ENCODE results near the gene PPAN.
A peak's percentile ranks its signal among the peaks of the same experiment; 100 is the strongest.

Gene PPAN

GRCh38 chr19:10091370-10091687 is 14.8 kb upstream of the PPAN start:
- H3K4me3 ChIP-seq (ENCODE audit: low read depth, low read length) = no peak overlapping the region
- no peak overlapping the region for H3K27ac ChIP-seq
- no peak for DNase-seq
- no peaks in the 10 kb centered on the region for H3K27me3 ChIP-seq (ENCODE audit: insufficient read depth, low read depth, severe bottlenecking)
- no peaks in the 10 kb centered on the region for H3K9me3 ChIP-seq (ENCODE audit: severe bottlenecking)
- no peak for TF ChIP-seq CTCF (IDR thresholded peaks at IDR 0.05; ENCODE audit: low read depth, low read length)
- H3K36me3 ChIP-seq = no peaks in the 10 kb centered on the region

DNA sequence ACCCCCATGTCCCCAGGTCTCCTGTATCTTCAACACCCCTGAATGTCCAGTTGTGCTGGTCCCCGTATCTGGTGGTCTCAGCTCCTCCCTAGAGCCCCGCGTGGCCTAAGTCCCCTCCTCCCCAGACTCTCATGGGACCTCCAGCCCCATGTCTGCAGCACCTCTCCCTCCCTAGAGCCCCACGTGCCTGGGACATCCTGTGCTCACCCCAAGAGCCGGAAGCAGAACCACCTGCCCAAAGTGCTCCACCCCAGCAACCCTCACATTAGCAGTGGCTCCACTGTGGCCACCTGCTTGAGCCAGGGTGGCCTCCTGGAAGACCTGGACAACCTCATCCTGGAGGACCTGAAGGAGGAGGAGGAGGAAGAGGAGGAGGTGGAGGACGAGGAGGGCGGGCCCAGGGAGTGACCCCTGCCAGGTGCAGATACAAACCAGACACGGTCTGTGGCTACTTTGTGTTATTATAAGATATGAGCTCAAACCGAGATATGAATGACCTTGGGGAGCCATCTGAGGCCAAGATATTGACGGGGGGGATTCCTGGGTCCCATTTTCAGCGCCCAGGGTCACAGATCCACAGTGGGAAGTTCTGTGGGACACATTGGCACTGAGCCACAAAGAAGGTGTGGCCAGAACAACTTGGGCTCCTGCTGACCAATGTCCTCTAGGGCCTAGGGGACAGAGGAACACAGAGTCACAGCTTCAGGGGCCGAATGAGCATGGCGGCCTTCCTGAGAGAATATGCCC is 14.1 kb upstream of the PPAN start:
- DNase-seq = no peak
- no peaks in the 10 kb centered on the region for H3K9me3 ChIP-seq (ENCODE audit: severe bottlenecking)
- H3K27me3 ChIP-seq (ENCODE audit: insufficient read depth, low read depth, severe bottlenecking) = no peaks in the 10 kb centered on the region
- H3K4me3 ChIP-seq (ENCODE audit: low read depth, low read length) = no peak overlapping the region
- no peak overlapping the region for H3K27ac ChIP-seq
- TF ChIP-seq CTCF (IDR thresholded peaks at IDR 0.05; ENCODE audit: low read depth, low read length) = no peak
- H3K36me3 ChIP-seq = no peaks in the 10 kb centered on the region

DNA sequence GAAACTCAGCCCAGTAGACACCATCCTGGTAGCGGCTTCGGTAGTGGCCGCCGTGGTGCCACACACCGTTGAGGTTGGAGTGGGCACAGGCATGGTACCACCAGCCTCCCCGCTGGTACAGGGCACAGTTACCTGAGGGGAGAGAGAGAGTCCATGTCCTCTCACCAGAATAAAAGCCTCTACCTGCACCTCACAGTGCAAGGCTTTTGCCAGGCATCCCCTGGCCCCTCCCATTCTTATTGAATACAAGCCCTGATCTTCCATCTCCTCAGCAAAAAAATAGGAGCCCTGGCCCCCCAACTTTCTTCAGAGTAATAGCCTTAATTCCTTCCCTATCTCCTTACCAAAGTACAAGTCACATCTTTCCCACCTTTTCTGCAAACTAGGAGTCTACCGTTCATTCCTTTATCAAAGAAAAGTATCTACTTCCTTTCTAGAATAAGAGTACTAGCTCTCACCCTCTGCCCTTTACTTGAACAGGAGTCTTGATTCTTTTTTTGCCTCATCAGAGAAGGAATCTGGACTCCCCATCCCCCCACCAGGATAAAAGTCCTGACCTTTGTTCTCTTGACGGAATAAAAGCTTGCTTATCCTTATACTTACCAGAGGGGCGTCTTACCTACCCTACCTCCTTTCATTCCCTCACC is 13.4 kb upstream of the PPAN start:
- no peak for TF ChIP-seq CTCF (IDR thresholded peaks at IDR 0.05; ENCODE audit: low read depth, low read length)
- H3K36me3 ChIP-seq = no peaks in the 10 kb centered on the region
- H3K4me3 ChIP-seq (ENCODE audit: low read depth, low read length) = no peak overlapping the region
- no peaks in the 10 kb centered on the region for H3K9me3 ChIP-seq (ENCODE audit: severe bottlenecking)
- no peak for DNase-seq
- no peak overlapping the region for H3K27ac ChIP-seq
- H3K27me3 ChIP-seq (ENCODE audit: insufficient read depth, low read depth, severe bottlenecking) = no peaks in the 10 kb centered on the region

DNA sequence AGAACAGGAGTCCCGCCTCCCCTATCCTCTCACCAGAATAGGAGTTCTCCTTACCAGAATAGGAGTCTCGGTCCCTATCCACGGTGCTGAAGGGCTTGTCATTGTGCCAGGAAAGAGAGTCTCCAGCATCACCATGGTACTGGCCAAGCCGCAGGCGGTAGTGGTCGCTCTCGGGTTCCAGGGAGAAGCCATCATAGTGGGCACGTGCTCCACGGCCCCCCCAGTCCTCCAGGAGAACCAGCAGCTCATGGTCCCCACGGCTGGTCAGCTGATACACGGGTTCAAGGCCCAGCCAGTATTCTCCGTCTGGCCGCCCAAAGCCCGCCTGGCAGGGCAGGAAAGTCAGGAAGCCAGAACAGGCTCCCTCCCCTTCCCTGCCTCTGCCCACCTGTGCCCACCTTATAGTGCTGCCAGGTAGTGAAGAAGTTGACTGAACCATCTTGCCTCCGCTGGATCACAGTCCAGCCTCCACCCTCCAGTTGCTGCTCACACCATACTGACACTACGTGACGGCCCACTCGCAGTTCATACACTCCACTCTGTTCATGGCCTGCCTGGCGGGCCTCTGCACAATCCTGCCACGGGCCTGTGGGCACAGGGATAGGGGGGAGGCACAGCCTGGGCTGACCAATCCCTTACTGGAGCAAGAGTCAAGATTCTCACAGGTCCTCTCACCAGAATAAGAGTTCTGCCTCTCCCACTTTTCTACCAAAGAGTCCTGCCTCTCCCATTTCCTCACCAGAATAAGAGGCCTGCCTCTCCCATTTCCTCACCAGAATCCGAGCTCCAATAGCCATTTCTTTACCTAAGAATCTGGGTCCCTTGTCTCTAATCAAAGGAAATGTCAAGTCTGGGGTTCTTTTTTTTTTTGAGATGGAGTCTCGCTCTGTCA is 12.6 kb upstream of the PPAN start:
- Histone ChIP-seq H3K4me3 (ENCODE audit: low read depth, low read length) (no peak overlapping the region), H3K36me3 (no peaks in the 10 kb centered on the region), H3K27me3 (ENCODE audit: insufficient read depth, low read depth, severe bottlenecking) (no peaks in the 10 kb centered on the region), H3K27ac (no peak overlapping the region), H3K9me3 (ENCODE audit: severe bottlenecking) (no peaks in the 10 kb centered on the region)
- no peak for DNase-seq
- no peak for TF ChIP-seq CTCF (IDR thresholded peaks at IDR 0.05; ENCODE audit: low read depth, low read length)

DNA sequence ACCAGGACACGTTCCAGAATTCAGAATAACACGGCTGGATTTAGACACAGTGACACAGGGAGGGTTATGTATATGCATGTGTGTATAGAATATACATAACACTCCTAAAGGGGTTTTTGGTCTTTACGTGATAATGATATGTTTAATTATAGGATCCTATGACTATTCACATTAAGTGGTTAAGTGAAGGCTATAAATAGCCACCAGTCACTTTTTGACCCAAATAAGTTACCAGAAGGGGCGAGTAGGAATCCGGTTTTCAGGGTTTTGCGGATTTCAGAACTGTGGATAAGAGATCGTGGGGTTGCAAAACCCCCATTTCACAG is 10.6 kb upstream of the PPAN start:
- Histone ChIP-seq H3K9me3 (ENCODE audit: severe bottlenecking) (no peaks in the 10 kb centered on the region), H3K4me3 (ENCODE audit: low read depth, low read length) (peak overlapping the region; percentile 35), H3K27ac (no peak overlapping the region), H3K27me3 (ENCODE audit: insufficient read depth, low read depth, severe bottlenecking) (no peaks in the 10 kb centered on the region), H3K36me3 (no peaks in the 10 kb centered on the region)
- DNase-seq = no peak
- TF ChIP-seq CTCF (IDR thresholded peaks at IDR 0.05; ENCODE audit: low read depth, low read length) = no peak

All from WERI-Rb-1 (cell line).